Midbrain (tissue), 1 donor: Measurements from ENCODE around the gene SLC25A42.

Source experiments
- DNase-seq: peaks from one replicate; lab custom pipeline; 2025; lab: John Stamatoyannopoulos, UW

Gene SLC25A42

GRCh38 chr19:19050731-19051130, 13.1 kb upstream of the SLC25A42 start:
- no peak for DNase-seq

DNA sequence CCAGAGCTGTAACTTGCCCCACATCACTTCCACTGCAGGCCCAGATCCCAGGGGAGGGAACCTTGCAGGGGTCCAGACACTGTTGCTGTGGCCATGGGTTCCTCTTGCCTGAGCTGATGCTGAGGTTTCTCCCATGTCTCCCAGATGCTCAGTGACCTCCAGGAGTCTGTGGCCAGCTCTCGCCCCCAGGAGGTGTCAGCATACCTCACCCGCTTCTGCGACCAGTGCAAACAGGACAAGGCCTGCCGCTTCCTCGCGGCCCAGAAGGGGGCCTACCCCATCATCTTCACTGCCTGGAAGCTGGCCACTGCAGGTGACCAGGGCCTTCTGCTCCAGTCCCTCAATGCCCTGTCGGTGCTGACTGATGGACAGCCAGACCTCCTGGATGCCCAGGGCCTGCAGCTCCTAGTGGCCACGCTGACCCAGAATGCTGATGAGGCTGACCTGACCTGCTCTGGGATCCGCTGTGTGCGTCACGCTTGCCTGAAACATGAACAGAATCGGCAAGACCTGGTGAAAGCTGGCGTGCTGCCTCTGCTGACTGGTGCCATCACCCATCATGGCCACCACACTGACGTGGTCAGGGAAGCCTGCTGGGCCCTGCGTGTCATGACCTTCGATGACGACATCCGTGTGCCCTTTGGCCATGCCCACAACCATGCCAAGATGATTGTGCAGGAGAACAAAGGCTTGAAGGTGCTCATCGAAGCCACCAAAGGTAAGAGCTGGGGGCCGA, 12.1 kb upstream of the SLC25A42 start:
- no peak for DNase-seq

DNA sequence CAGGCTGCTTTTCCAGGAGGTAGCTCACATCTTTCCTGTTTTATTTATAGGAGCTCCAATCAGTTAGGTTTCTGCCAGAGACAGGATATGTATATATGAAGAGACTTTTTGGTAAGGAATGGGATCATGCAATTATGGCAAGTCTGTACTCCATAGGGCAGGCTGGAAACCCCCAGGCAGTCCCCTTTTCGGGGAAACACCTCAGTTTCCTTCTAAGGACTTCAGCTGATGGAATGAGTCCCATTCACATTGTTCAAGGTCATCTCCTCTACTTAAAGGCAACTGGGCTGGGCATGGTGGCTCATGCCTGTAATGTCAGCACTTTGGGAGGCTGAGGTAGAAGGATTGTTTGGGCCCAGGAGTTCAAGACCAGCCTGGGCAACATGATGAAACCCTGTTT, 10.9 kb upstream of the SLC25A42 start:
- no peak for DNase-seq

DNA sequence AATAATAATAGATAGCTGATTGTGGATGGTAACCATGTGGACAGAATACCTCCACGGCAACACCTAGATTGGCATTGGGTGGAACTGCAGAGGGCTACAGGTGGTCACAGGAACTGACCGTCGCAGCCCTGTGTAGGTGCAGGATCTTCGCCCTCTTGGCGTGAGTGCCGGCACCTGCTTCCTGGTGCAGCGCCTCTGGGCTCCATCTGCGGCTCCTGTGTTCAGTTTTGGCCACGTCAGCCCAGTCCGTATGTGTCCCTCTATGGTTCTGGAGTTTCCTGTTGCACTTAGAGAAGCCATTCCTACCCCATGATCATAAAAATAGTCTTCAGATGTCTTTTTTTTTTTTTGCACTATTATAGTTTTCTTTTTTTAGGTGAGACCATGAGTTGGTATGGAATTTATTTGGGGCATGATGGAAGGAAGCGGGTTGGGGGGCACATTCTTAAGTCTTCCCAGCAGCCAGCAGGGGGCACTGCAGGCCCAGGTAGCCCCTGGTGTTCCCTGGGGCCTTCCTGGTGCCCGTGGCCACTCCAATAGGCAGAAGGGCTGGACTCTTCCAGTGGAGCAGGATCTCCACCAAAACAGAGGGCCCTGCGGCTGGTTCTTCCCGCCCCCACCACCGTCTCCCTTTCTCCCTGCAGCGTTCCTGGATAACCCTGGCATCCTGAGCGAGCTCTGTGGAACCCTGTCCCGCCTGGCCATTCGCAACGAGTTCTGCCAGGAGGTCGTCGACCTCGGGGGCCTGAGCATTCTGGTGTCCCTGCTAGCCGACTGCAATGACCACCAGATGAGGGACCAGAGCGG, 10.1 kb upstream of the SLC25A42 start:
- peak; percentile 39 for DNase-seq

- DNase-seq, result no peak
Measured at GRCh38 chr19:19054315-19054938, 9.4 kb upstream of the SLC25A42 start.

DNA sequence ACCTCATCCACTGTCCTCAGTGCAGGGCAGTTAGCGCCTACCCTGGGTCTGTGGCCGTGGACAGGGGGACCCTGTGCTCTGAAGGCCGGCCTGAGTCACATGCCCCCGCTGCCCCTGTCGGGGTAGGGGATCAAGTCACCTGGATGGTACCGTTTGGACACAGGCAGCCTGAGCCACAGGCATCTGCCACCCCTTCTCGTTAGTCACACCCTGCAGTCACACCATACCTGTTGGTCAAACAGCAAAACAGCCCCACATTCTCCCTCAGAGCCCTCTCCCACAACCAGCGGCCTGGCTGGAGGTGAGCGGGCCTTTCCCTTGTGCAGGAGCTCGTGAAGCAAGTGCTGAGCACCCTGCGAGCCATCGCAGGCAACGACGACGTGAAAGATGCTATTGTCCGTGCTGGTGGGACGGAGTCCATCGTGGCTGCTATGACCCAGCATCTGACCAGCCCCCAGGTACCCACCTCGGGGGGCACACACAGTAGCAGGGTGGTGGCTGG, 8.8 kb upstream of the SLC25A42 start:
- DNase-seq, result no peak

DNA sequence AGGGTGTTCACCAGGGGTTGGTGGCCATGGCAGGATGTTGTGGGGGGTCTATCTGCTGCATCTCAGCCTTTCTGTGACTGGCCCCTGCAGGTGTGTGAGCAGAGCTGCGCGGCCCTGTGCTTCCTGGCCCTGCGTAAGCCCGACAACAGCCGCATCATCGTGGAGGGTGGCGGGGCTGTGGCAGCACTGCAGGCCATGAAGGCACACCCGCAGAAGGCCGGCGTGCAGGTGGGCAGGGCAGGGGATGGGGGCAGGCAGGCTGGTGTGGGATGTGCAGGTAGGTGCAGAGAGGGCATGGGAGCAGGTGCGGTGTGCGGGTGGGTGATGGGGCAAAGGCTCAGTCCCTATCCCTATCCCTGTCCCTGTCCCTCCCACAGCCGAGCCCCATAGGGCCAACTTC, 8.1 kb upstream of the SLC25A42 start:
- no peak for DNase-seq

DNA sequence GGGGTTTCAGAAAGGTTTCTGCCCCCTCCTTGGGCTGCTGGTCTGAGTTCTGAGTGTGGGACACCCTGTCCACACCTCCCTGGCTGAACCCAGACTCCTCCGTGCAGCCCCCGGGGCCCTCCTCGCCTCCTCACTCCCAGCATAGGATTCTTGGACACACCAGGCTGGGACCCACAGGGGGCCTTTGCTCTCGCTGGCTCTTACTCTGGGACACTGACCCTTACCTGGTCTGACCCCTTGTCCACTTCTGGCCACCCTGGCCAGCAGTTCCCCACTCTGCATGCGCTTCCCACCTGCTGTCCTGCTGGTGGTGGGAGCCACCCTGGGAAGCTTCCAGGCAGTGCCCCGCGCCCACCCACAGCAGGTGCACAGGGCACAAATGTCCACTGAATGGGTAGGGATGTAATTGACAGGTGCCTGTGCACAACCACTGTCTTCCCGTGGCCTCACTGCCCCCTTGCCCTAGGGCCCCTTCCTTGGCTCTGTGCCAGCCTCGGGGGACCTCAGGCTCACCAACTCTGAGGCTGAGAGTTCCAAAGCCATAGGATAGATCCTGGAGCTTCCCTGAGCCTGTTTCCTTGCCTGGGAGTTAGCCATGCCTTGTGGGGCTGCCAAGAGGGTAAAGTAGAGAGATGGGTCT, 7.0 kb upstream of the SLC25A42 start:
- DNase-seq, result no peak

- no peak for DNase-seq
Measured at GRCh38 chr19:19057317-19057716, 6.5 kb upstream of the SLC25A42 start.

- no peak for DNase-seq
Measured at GRCh38 chr19:19057720-19058119, 6.1 kb upstream of the SLC25A42 start.

DNA sequence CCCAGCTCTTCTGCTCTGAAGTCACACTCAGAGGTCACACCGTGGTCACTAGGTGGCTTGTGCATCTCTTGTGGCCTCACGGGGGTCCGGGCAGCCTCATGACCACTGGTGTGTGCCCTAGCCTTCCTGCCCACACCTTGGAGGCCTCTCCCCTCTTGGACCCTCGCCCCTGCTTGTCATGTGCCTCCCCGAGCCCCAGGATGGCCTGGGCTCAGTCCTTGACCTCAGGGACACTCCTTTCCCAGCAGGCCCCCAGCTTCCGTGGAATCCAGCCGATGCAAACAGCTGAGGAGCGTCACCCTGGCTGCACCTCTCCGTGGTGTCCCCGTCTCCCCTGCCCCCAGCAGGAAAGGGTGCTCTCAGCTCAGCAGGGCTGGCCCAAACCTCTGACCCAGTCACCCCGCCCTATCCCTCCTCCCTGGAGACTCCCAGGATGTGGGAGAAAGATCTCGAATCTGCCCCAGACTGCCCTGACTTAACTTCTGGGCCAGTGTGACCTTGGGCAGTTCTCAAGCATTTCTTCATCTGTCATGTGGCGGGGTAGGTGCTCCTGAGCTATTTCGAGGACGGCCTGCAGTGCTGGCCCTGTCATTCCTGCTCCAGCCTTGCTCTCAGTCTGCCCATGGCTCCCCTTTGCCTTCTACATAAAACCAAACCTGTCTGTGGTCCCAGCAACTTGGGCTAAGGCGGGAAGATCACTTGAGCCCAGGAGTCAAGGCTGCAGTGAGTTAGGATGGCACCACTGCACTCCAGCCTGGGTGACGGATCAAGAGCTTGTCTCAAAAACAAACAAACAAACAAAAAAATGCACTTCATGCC, 4.6 kb upstream of the SLC25A42 start:
- no peak for DNase-seq

GRCh38 chr19:19059837-19060611, 3.8 kb upstream of the SLC25A42 start:
- DNase-seq, result no peak

DNA sequence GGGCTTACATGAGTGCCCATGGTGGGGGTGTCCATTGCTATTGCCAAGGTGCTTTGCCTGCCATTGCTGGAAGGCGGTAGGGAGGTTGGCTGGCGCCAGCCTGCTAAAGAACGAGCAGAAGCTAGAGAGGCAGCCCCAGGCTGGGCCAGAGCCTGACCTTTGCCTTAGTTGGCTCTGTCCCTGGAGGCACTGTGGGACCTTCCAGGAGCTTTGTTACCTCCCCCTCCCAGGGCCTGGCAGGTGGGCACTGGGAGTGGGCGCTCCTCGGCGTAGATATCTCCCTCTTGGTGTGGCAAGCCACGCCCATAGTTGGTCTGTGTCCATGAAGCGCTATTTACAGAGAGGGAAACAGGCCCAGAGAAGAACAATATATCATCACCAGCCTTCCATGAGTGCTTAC, 2.3 kb upstream of the SLC25A42 start:
- DNase-seq, result peak; percentile 35

GRCh38 chr19:19062454-19063182, 1.2 kb upstream of the SLC25A42 start:
- no peak for DNase-seq

- no peak for DNase-seq
Measured at GRCh38 chr19:19064098-19064722, 416 bp downstream of the SLC25A42 start.

DNA sequence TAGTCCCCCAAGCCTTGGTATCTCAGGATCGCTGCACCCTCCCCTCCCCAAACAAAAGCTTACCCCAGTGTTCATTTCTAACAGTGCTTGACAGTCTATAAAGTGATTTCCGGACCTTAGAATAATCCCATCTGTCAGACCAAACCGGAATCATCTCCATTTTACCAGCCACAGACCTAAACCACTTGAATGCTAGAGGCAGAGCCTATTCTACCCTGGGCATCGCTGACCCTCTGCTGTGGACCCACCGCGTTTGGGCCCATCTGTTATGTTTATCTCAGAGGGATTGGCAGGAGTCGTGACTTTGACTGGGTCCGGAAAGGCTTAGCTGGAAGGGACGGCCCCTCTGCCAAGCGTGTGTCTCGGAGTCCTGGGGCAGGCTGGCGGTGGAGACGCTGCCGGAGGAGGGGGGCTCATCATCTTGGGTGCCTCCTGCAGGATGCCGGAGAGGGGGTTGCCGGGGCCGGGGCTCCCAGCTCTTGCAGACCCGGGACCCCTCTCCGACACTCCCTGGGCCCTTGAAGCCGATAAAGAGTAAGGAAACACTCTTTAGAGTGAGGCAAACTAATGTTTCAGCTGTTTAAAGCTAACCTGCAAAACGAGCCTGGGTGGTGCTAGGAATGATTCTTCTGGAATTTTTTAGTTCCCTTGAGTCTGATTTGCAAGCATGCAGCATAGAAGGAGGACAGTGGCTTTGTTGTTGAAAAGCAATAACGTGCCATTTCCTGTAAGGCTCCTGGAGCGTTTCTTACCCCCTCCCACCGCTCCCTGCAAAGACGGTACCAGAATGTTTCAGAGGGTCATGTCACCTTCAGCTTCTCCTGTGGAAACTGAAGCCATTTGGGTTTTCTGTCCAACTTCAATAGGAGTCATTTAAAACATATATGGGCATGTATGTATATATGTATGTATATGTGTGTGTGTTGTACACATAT, 1.3 kb downstream of the SLC25A42 start:
- DNase-seq, result no peak

DNA sequence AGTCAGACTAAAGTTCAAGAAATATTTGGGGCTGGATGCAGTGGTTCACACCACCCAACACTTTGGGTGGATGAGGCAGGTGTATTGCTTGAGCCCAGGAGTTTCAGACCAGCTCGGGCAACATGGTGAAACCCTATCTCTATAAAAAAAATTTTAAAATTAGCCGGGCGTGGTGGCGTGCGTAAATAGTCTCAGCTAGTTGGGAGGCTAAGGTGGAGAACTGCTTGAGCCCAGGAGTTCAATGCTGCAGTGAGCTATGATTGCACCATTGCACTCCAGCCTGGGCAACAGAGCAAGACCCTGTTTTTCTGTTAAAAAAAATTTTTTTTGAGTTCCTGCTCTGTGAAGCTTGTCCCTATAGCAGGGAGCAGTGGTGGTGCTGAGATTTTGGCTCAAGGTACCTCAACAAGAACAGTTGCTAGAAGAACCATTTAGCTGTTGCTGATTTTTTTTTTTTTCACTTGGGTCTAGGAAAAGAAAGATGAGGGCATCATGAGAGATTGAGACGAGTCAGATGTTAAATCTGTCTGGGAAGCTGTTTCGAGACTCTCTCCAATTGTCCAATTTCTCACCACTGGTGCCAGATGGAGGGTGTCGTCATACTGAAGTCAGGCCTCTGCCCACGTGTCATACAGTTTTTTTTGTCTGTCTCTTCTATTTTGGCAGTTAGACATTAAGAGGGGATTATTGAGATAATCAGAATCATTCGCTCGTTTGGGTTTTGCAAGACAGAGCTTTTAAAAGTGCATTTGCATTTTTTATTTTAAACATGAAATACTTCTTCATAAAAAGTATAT, 3.7 kb downstream of the SLC25A42 start:
- DNase-seq, result no peak
